K562 (cell line): ENCODE data around the gene PGA3. TPM values are rescaled to one million over a fixed set of nuclear protein-coding genes. Genes with fewer than 3 reads are reported as not detected.

Experiments
- ATAC-seq: fragments of 200-7000 bp; cut with Tn5 transposase; 3 replicates; pipeline ENCODE4 v1.9.1; 2020; ENCODE audit warnings: moderate library complexity
- BruUV-seq: library from RNA; stranded (reverse); fragments of 400-500 nt; replicated peaks from 2 replicates; lab custom pipeline; 2021; lab: Mats Ljungman, UMichigan
- CTCF ChIA-PET: fragments of 300-600 bp; formaldehyde crosslinking; extraction: SDS; loops from one replicate; lab custom pipeline; 2021; ENCODE audit warnings: low intra/inter-chr PET ratio; lab: Yijun Ruan, JAX
- POLR2A ChIA-PET: fragments of 300-600, 350-650 bp; sonication (Branson Sonifier 250); formaldehyde crosslinking; extraction: SDS; loops from one replicate; lab custom pipeline; 2021; ENCODE audit warnings: antibody characterized with exemption, inconsistent platforms; lab: Yijun Ruan, JAX
- DNase-seq, 4 experiments: peaks; one replicate each; pipeline versions ENCODE4 v3.0.0 to v3.0.0-alpha.2; 2011 to 2018; ENCODE audit warnings: low spot score in 3 of 4, mixed read lengths in 3 of 4; ENCODE audit errors: extremely low read depth in 1 of 4
- FAIRE-seq: peaks from 2 replicates; lab custom pipeline; 2011; peaks lifted over from hg19 to GRCh38; lab: Jason Lieb, UNC
- H2AFZ ChIP-seq: 2 replicates; pipeline ENCODE4 v1.6.0; 2011; ENCODE audit warnings: low read depth, low read length, control low read depth, inconsistent platforms
- H3K27ac ChIP-seq: fragments of 200-600 bp; 3 replicates; pipeline ENCODE4 v1.8.0; 2011; ENCODE audit warnings: low read depth, mild to moderate bottlenecking, control low read depth, inconsistent platforms, low read length, moderate library complexity, mixed read lengths; ENCODE audit errors: extremely low read depth
- H3K27me3 ChIP-seq, 2 experiments: fragments of 300-600 bp in 1 of 2; 2 replicates in 1 of 2; 3 replicates in 1 of 2; pipeline versions ENCODE4 v1.6.0 to v1.8.0; 2011; ENCODE audit warnings: inconsistent platforms in 2 of 2, low read length in 2 of 2, mild to moderate bottlenecking in 1 of 2, mixed read lengths in 1 of 2, moderate library complexity in 1 of 2; ENCODE audit not compliant: control insufficient read depth in 2 of 2, insufficient read depth in 2 of 2
- H3K36me3 ChIP-seq: fragments of 300-600 bp; 3 replicates; pipeline ENCODE4 v1.8.0; 2011; ENCODE audit warnings: mild to moderate bottlenecking, low read length, inconsistent platforms; ENCODE audit not compliant: control insufficient read depth, insufficient read depth
- H3K4me1 ChIP-seq, 2 experiments: fragments of 200-600 bp in 1 of 2; replicated peaks in 1 of 2; 2 replicates in 1 of 2; 3 replicates in 1 of 2; pipeline versions ENCODE4 v1.5.1 to v1.8.0; 2011; ENCODE audit warnings: inconsistent platforms in 2 of 2, low read length in 2 of 2, mild to moderate bottlenecking in 1 of 2, mixed read lengths in 1 of 2, moderate library complexity in 1 of 2; ENCODE audit not compliant: control insufficient read depth in 2 of 2, insufficient read depth in 2 of 2
- H3K4me2 ChIP-seq: 2 replicates; pipeline ENCODE4 v1.6.1; 2011; ENCODE audit warnings: low read length, control low read depth, inconsistent platforms, mixed read lengths; ENCODE audit not compliant: insufficient read depth
- H3K4me3 ChIP-seq: fragments of 200-600 bp; sonication (generic), shearing (Covaris generic); 2 replicates; pipeline ENCODE4 v1.5.1; 2016; ENCODE audit warnings: control low read depth, inconsistent platforms
- H3K79me2 ChIP-seq: fragments of 200-600 bp; 3 replicates; pipeline ENCODE4 v1.8.0; 2011; ENCODE audit warnings: low read length, inconsistent platforms; ENCODE audit not compliant: control insufficient read depth, insufficient read depth
- H3K9ac ChIP-seq, 2 experiments: 2 replicates each; pipeline versions ENCODE4 v1.6.0 to v1.6.1; 2011; ENCODE audit warnings: low read depth in 2 of 2, low read length in 2 of 2, control low read depth in 1 of 2, inconsistent platforms in 1 of 2, mild to moderate bottlenecking in 1 of 2, mixed read lengths in 1 of 2; ENCODE audit not compliant: insufficient read depth in 1 of 2
- H3K9me1 ChIP-seq: one replicate; pipeline ENCODE4 v1.6.0; 2011; ENCODE audit warnings: inconsistent platforms, mild to moderate bottlenecking, low read length, moderate library complexity; ENCODE audit not compliant: control insufficient read depth, insufficient read depth
- H3K9me3 ChIP-seq: replicated peaks from 2 replicates; pipeline ENCODE4 v1.5.1; 2011; ENCODE audit warnings: low read depth, low read length, inconsistent platforms; ENCODE audit not compliant: control insufficient read depth, insufficient read depth
- H4K20me1 ChIP-seq: replicated peaks from 2 replicates; pipeline ENCODE4 v1.6.1; 2011; ENCODE audit warnings: low read length, inconsistent platforms, mixed read lengths; ENCODE audit not compliant: control insufficient read depth, insufficient read depth
- KHSRP ChIP-seq: fragments of 450-650 bp; IDR thresholded peaks from 2 replicates; pipeline ENCODE4 v1.6.1; 2017
- NONO ChIP-seq, 2 experiments: fragments of 200-400 bp in 1 of 2; fragments of 450-650 bp in 1 of 2; formaldehyde crosslinking in 1 of 2; IDR thresholded peaks; 2 replicates each; pipeline ENCODE4 v1.6.1; 2017; ENCODE audit warnings: low read depth in 2 of 2, mild to moderate bottlenecking in 2 of 2, moderate library complexity in 2 of 2, low read length in 1 of 2
- PCBP1 ChIP-seq: fragments of 200-400 bp; formaldehyde crosslinking; IDR thresholded peaks from 2 replicates; pipeline ENCODE4 v1.6.1; 2018; ENCODE audit warnings: mild to moderate bottlenecking, low read depth, low read length; ENCODE audit not compliant: poor library complexity, severe bottlenecking
- PRPF4 ChIP-seq: fragments of 200-400 bp; formaldehyde crosslinking; IDR thresholded peaks from one replicate; pipeline ENCODE4 v1.6.1; 2017; ENCODE audit warnings: low read length, low read depth, mild to moderate bottlenecking; ENCODE audit not compliant: insufficient read depth, poor library complexity, severe bottlenecking
- SMAD2 ChIP-seq: fragments of 150-350 bp; IDR thresholded peaks from 2 replicates; pipeline ENCODE4 v1.6.1; 2014; ENCODE audit warnings: low read depth, mild to moderate bottlenecking, low read length
- SNRNP70 ChIP-seq: fragments of 200-400 bp; formaldehyde crosslinking; optimal IDR thresholded peaks from 2 replicates; pipeline ENCODE3; 2017; ENCODE audit warnings: low read depth, low read length
- TARDBP ChIP-seq: fragments of 450-650 bp; IDR thresholded peaks from 2 replicates; pipeline ENCODE4 v1.6.1; 2016
- TFAM ChIP-seq: fragments of 250-450 bp; sonication (Bioruptor Pico); conservative IDR thresholded peaks from 2 replicates; pipeline ENCODE4 v1.5.0; 2021; ENCODE audit warnings: mild to moderate bottlenecking, moderate library complexity
- THRB ChIP-seq: fragments of 450-650 bp; formaldehyde crosslinking; conservative IDR thresholded peaks from 2 replicates; pipeline ENCODE4 v1.4.0; 2022; ENCODE audit warnings: mild to moderate bottlenecking, missing genetic modification characterization
- ZNF445 ChIP-seq: fragments of 250-450 bp; sonication (Bioruptor Pico); IDR thresholded peaks from 2 replicates; pipeline ENCODE4 v1.4.0; 2020; ENCODE audit warnings: low read depth, mild to moderate bottlenecking, moderate library complexity
- WGBS: fragments of 100-300 bp; shearing (Covaris generic); methylation state at CpG from one replicate; pipeline ENCODE4 v1.1.6; 2016; ENCODE audit warnings: low coverage, mixed read lengths; ENCODE audit not compliant: insufficient coverage; ENCODE audit errors: missing lambda C conversion rate; 5-methylcytosine and 5-hydroxymethylcytosine counted together
- in situ Hi-C: fragments of 300-500 bp; cut with MboI; formaldehyde crosslinking; loops from 4 replicates; pipeline ENCODE4 v1.15.0; 2018; ENCODE audit warnings: inconsistent platforms, mixed read lengths
- intact Hi-C: fragments of 100-400 bp; cut with micrococcal nuclease; formaldehyde crosslinking; loops from 2 replicates; pipeline ENCODE4 v1.14.2; 2022
- polyA plus RNA-seq, 8 experiments: library from polyadenylated mRNA; depleted of rRNA in 4 of 8; stranded (reverse) in 5 of 8; unstranded in 3 of 8; fragments of >200 nt; fragmentation: Nextera tagmentation in 2 of 8; fragmentation: Illumina TruSeq in 1 of 8; extraction: Ambion mirVana in 2 of 8; extraction: Trizol in 1 of 8; gene quantifications; 2 replicates each; pipeline versions ENCODE4 v1.2.1 to v1.2.3, GENCODE V29; 2011 to 2014; ENCODE audit warnings: inconsistent platforms in 1 of 8, missing spikeins in 1 of 8
- total RNA-seq, 7 experiments: library from RNA; depleted of rRNA in 6 of 7; stranded (reverse); fragments of >200 nt in 6 of 7; fragmentation: Illumina TruSeq in 2 of 7; extraction: Trizol in 2 of 7; gene quantifications; 2 replicates each; pipeline versions ENCODE4 v1.2.1 to v1.2.3, GENCODE V29; 2011 to 2021; ENCODE audit warnings: low replicate concordance in 1 of 7
- TF ChIP-seq, protein P1 (sequence below): fragments of 200-800 bp; sonication (Bioruptor generic); IDR thresholded peaks from 2 replicates; pipeline ENCODE4 v1.6.1; 2017; ENCODE audit warnings: missing genetic modification characterization, missing compliant biosample characterization

Gene PGA3
- total and polyA plus RNA-seq, 9 of the 15 experiments (the other 6 are each of a cell fraction or from before 2014, with no cell fraction given) = 0.15 to 0.18 (median 0.18) TPM; not detected in 6

GRCh38 chr11:61198948-61199523 lies 4.3 kb upstream of the PGA3 start:
- Histone ChIP-seq H3K27ac (no peak overlapping the region), H4K20me1 (no peaks in the 10 kb centered on the region), H3K27me3 (peaks cover 25 to 47% of the 10 kb centered on the region in 2 experiments), H2AFZ (no peak overlapping the region), H3K4me2 (no peak overlapping the region), H3K4me3 (no peak overlapping the region), H3K9me3 (no peaks in the 10 kb centered on the region), H3K36me3 (no peaks in the 10 kb centered on the region), H3K4me1 (no peaks in the 10 kb centered on the region; a peak in 1 of 5 replicates), H3K9ac (no peak overlapping the region), H3K9me1 (no peaks in the 10 kb centered on the region), H3K79me2 (no peaks in the 10 kb centered on the region)
- DNase-seq = no peak
- no TSS peak for BruUV-seq
- ChIA-PET CTCF (no interaction called here), POLR2A (interaction anchor here (0.6 kb wide), 1 partner anchor 62 kb away, joined by 3 read pairs; no protein-coding TSS in a partner anchor)
- no peak for TF ChIP-seq SNRNP70
- TF ChIP-seq ZNF445 (CRISPR knock-in tag) = no peak
- TF ChIP-seq, protein P1, sequence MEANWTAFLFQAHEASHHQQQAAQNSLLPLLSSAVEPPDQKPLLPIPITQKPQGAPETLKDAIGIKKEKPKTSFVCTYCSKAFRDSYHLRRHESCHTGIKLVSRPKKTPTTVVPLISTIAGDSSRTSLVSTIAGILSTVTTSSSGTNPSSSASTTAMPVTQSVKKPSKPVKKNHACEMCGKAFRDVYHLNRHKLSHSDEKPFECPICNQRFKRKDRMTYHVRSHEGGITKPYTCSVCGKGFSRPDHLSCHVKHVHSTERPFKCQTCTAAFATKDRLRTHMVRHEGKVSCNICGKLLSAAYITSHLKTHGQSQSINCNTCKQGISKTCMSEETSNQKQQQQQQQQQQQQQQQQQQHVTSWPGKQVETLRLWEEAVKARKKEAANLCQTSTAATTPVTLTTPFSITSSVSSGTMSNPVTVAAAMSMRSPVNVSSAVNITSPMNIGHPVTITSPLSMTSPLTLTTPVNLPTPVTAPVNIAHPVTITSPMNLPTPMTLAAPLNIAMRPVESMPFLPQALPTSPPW (CRISPR knock-in tag) = no peak
- no peak for TF ChIP-seq THRB (CRISPR knock-in tag)
- no peak for TF ChIP-seq NONO (IDR thresholded peaks at IDR 0.05; ENCODE audit: low read depth in 2 of 2, low read length in 1 of 2)
- no peak for TF ChIP-seq SMAD2
- no peak for TF ChIP-seq KHSRP
- TF ChIP-seq TFAM = no peak
- TF ChIP-seq PRPF4 = no peak
- TF ChIP-seq TARDBP = no peak
- TF ChIP-seq PCBP1 = no peak
- in situ Hi-C loops = loop anchor here (5.0 kb wide), 1 partner anchor 38 kb away; no protein-coding TSS in a partner anchor
- intact Hi-C loops = no loop called here
- ATAC-seq = no peak
- FAIRE-seq = no peak
- 0% methylated on average over 4 of the region's 4 CpGs for WGBS
